MCF 10A (cell line): Measurements from ENCODE around the gene CACNA1D. TPM values are rescaled to one million over a fixed set of nuclear protein-coding genes. Genes with fewer than 3 reads are reported as not detected.

Source experiments
- BruUV-seq: library from RNA; stranded (reverse); fragments of 400-500 nt; replicated peaks from 2 replicates; lab custom pipeline; 2021; lab: Mats Ljungman, UMichigan
- CTCF ChIA-PET: fragments of 300-600 bp; sonication (Branson Sonifier 250); formaldehyde crosslinking; extraction: SDS; loops from one replicate; lab custom pipeline; 2021; ENCODE audit warnings: antibody characterized with exemption, inconsistent platforms; lab: Yijun Ruan, JAX
- POLR2A ChIA-PET: fragments of 300-600, 350-650 bp; sonication (Branson Sonifier 250); formaldehyde crosslinking; extraction: SDS; loops from one replicate; lab custom pipeline; 2020; ENCODE audit warnings: antibody characterized with exemption, inconsistent platforms; lab: Yijun Ruan, JAX
- DNase-seq: peaks from one replicate; pipeline ENCODE4 v3.0.0-alpha.2; 2018; ENCODE audit not compliant: unreplicated experiment
- H3K27ac Mint-ChIP-seq: one replicate; pipeline ENCODE4 v1.8.0; 2022; ENCODE audit warnings: mild to moderate bottlenecking, low read depth, mixed read lengths; ENCODE audit not compliant: unreplicated experiment
- H3K27me3 Mint-ChIP-seq: one replicate; pipeline ENCODE4 v1.8.0; 2022; ENCODE audit warnings: mixed read lengths; ENCODE audit not compliant: insufficient read depth, unreplicated experiment
- H3K36me3 Mint-ChIP-seq: one replicate; pipeline ENCODE4 v1.8.0; 2022; ENCODE audit warnings: mild to moderate bottlenecking, moderate library complexity, mixed read lengths; ENCODE audit not compliant: insufficient read depth, unreplicated experiment
- H3K4me1 Mint-ChIP-seq: one replicate; pipeline ENCODE4 v1.8.0; 2022; ENCODE audit warnings: mixed read lengths; ENCODE audit not compliant: insufficient read depth, unreplicated experiment
- H3K4me3 Mint-ChIP-seq: one replicate; pipeline ENCODE4 v1.8.0; 2022; ENCODE audit warnings: mild to moderate bottlenecking, moderate library complexity, mixed read lengths; ENCODE audit not compliant: unreplicated experiment
- H3K9me3 Mint-ChIP-seq: one replicate; pipeline ENCODE4 v1.8.0; 2022; ENCODE audit warnings: mixed read lengths; ENCODE audit not compliant: unreplicated experiment
- CTCF ChIP-seq: fragments of 200-600 bp; IDR thresholded peaks from one replicate; pipeline ENCODE4 v1.8.0; 2022; ENCODE audit warnings: antibody characterized with exemption, mild to moderate bottlenecking; ENCODE audit not compliant: unreplicated experiment
- intact Hi-C: fragments of 100-400 bp; cut with micrococcal nuclease; formaldehyde crosslinking; loops from 2 replicates; pipeline ENCODE4 v1.14.1; 2022
- total RNA-seq: library from RNA; stranded (reverse); gene quantifications from 2 replicates; pipeline ENCODE4 v1.2.3, GENCODE V29; 2022

Gene CACNA1D
- total RNA-seq, 1 experiment from 2014 or later = 0.26 TPM

GRCh38 chr3:53552730-53553129 lies 58.3 kb downstream of the CACNA1D start:
- intact Hi-C loops = no loop called here
- no peaks in the 10 kb centered on the region for H3K4me1 Mint-ChIP-seq
- TF ChIP-seq CTCF = no peak

GRCh38 chr3:53553200-53553599 lies 58.8 kb downstream of the CACNA1D start:
- no peak overlapping the region for H3K27ac Mint-ChIP-seq
- no peaks in the 10 kb centered on the region for H3K4me1 Mint-ChIP-seq
- H3K36me3 Mint-ChIP-seq = no peaks in the 10 kb centered on the region
- H3K4me3 Mint-ChIP-seq = no peak overlapping the region
- H3K9me3 Mint-ChIP-seq = no peaks in the 10 kb centered on the region
- BruUV-seq = no TSS peak
- peaks cover 12% of the 10 kb centered on the region for H3K27me3 Mint-ChIP-seq
- CTCF ChIA-PET = no interaction called here
- no peak for TF ChIP-seq CTCF
- intact Hi-C loops = no loop called here
- POLR2A ChIA-PET = no interaction called here
- no peak for DNase-seq

More at GRCh38 chr3:53552730-53553129, 58.3 kb downstream of the CACNA1D start:
- no peak overlapping the region for H3K27ac Mint-ChIP-seq
- DNase-seq = no peak
- H3K4me3 Mint-ChIP-seq = no peak overlapping the region
- no TSS peak for BruUV-seq
- POLR2A ChIA-PET = no interaction called here
- CTCF ChIA-PET = no interaction called here
- no peaks in the 10 kb centered on the region for H3K36me3 Mint-ChIP-seq
- peaks cover 7% of the 10 kb centered on the region for H3K27me3 Mint-ChIP-seq
- H3K9me3 Mint-ChIP-seq = no peaks in the 10 kb centered on the region

DNA sequence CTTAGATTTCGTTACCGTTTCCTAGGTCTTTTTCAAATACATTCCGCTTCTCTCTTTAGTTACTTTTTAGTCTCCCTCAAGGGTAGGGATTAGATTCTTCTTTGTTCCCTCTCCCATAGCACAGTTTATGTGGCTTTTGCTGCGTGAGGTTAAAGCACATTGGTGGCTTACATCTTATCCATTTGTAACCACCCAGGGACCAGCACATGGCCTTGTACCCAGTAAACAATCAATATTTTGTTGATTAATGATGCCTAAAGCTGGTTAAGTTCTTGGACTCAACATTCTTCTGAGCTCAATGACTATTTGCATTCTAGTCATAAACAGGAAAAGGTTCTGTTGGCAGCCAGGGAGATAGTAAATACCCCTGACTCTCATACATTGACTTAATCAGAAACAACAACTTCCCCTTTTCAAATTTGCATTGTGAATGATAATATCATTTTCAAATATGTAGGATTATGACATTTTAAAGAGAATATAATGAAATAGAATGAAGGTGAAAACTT lies 60.2 kb downstream of the CACNA1D start:
- no peaks in the 10 kb centered on the region for H3K9me3 Mint-ChIP-seq
- no TSS peak for BruUV-seq
- intact Hi-C loops = no loop called here
- TF ChIP-seq CTCF = no peak
- ChIA-PET POLR2A (no interaction called here), CTCF (no interaction called here)
- no peaks in the 10 kb centered on the region for H3K4me1 Mint-ChIP-seq
- no peak for DNase-seq
- no peak overlapping the region for H3K4me3 Mint-ChIP-seq
- peaks cover 26% of the 10 kb centered on the region for H3K27me3 Mint-ChIP-seq
- H3K27ac Mint-ChIP-seq = no peak overlapping the region
- no peaks in the 10 kb centered on the region for H3K36me3 Mint-ChIP-seq

GRCh38 chr3:53555068-53555588 lies 60.7 kb downstream of the CACNA1D start:
- intact Hi-C loops = no loop called here
- no peak for DNase-seq
- ChIA-PET CTCF (no interaction called here), POLR2A (no interaction called here)
- no peaks in the 10 kb centered on the region for H3K9me3 Mint-ChIP-seq
- peaks cover 31% of the 10 kb centered on the region for H3K27me3 Mint-ChIP-seq
- H3K27ac Mint-ChIP-seq = no peak overlapping the region
- no peaks in the 10 kb centered on the region for H3K36me3 Mint-ChIP-seq
- no peaks in the 10 kb centered on the region for H3K4me1 Mint-ChIP-seq
- no peak overlapping the region for H3K4me3 Mint-ChIP-seq
- BruUV-seq = no TSS peak
- no peak for TF ChIP-seq CTCF
